ENCODE measurements around the gene BMPER.

Gene BMPER

DNA sequence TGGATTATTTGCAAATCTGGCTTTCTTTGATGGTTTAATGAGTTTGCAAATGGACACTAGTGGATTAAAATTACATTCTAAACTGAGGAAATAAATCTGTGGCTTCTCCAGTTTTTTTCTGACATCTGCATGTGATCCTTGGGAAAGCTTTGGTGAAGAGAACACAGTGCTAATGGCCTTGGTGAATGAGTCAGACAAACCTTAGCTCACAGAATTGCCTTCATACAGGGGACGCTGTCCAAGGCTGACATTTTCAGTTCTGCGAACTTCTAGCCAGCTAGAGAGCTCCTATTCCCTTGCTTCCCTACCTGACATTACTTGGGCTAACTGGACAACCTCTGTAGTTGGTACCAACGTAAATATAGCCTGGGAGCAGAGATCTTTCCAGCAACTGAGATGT lies 21.2 kb downstream of the BMPER start:
- DNase-seq, result no peak

DNA sequence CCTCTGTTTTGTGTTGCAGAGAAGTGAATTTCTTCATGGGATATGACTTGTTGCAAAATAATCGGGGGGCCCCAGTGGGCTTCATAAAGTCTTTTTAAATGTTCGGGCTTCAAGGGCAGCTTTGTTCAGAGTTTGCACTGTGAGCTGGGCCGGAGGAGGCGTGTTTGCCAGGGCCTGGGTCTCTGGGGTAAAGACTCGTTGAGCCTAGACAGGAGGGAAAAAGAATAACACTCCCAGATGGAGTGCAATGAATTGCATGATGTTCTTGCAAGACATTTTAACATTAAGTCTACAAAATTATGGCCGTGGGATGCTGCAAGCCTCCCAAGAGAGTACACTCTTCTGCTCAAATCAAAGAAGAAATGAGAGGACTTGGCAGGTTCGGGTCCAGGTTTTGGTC lies 23.6 kb downstream of the BMPER start:
- no peak for DNase-seq

DNA sequence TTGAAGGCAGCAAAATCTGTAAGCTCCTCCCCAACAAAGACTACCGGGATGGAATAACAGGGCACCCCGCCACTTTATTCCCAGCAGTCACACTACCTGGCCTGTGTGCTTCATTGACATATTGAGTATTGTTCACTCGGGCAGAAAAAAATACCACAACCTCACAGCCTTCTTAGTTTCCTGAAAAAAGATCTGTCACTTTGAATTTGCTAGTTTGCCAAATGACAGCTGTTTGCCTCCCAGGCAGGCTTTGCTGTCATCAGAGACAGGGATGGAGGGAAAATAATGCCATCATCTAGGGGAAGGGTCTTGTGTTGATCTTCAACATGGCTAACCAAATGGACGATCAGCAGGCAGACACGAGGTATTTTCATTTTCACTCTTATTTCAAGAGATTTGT lies 26.9 kb downstream of the BMPER start:
- no peak for DNase-seq

DNA sequence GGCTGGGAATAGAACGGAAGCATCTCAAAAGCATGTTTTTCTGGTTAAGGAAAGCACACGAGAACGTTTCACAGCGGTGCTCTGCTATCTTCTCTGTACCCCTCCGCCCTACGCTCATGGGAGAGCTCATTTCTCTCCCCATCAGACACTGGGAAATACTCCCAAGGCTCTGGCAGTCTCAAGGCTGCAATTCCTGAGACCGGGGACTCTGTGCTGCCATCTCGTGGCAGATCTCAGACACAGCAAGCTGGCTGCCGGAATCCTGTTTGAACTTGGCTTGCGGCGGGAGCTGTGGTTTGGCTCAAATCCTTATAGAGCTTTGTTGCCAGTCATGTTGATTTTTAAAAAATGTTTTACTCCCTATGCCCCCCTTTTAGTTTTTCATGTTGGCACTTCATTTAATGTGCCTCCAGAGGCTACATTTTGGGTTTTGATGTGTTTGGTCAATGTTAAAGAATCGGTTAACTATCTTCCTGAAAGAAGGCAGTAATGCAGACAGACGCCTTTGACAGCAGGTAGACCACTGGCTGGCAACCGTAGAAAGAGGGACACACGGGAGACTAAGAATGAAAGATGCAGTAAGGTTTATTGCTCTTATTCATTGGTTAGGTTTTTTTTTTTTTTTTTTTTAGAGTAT lies 27.6 kb downstream of the BMPER start:
- DNase-seq, result peak; percentile 61

DNA sequence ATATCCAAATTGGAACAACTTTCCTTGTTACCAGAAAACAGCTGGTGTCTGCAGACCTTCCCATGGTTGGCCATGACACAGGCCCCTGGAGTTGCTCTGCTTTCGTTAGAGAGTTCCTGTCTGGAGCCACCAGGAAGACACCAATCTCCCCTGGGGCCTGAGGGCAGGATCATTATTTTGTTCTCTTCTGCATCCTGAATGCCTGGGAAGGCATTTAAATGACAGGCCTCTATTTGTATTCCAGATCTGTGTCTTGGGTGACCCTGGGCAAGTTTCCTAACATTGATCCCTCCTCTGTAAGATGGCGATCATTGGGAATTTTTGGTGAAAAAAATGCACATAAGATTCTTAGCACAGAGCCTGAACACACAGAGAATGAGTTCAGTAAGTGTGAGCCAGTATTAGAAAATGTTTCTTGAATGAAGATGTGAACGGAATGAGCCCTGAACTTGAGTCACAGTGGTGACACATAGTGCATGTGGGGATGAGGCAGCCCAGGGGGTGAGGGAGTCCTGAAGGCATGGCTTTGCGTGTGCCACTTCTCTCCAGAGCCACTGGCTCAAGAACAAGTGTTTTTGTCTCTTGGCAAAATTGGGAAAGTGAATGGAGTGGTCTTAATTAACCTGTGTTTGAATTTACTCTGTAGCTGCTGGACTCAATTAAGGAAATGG lies 28.4 kb downstream of the BMPER start:
- no peak for DNase-seq

DNA sequence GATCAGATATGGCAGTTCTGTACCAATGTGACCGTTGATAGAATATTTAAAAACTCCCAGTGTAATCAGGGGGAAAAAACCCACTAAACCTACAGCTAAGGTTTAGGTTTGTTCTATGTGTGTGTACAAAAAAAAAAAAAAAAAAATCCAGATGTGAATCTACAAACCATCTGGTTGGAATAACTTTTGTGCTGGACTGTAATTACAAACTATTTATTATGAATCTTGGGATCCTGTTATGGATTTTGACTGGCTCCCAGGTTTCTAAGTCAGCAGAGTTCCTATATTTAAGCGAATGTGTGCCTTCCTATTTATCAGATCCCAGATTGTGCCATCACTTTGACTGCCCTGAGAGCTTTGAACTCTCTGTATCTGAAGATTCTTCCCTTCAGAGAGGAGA lies 29.1 kb downstream of the BMPER start:
- DNase-seq, result no peak

DNA sequence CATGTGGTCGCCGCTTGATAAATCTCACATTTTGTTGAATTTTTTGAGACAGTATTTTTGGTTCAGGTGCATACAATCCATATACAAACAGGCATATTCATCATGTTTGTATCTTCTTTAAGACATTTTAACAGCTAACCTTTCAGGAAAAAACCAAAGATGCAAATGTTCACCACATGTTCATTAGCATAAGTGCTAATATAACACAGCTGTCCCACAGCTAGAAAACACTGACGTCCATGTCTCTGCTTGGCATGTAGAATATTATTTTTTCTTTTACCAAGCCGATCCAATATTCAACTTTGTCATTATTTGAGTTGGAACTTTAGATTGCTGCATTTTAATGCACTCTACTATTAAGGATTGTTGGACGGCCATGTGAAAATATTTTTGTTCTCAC lies 31.2 kb downstream of the BMPER start:
- DNase-seq, result no peak

DNA sequence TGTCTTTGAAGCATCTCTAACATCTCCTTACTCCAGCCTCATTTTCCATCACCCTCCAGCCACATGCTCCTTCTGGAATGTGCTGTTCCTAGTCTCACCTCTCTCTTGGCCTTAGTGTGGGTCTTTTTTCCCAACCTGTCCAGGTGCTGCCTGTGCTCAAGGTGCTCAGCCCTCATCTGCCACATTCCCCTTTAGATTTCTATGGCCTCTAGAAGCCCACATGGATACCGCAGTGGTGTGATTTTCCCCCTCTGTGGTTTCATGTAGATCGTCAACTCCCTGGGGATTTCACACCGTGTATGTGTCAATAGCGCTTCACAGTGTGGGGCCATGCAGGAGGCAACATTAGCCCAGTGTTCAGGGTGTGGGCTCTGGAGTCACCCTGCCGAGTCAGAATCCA lies 32.5 kb downstream of the BMPER start:
- no peak for DNase-seq

DNA sequence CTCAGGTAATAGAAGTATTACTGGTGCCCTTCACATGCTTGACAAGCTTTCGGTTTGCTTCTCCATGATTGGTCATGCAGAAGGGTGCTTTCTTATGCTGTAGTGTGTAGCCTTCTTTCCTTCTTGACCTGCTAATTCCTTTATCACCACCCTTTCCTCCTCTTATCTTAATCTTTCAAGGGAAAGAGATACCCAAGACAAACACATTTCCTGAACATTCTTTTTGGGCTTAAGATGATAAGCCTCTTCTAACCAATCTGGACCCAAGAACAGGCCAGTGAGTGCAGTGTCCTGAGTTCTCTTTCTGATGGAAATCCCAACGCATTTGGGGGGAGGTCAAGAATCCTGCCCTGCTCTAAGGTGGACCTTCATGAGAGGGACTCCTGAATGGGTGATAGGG lies 33.8 kb downstream of the BMPER start:
- DNase-seq, result no peak

DNA sequence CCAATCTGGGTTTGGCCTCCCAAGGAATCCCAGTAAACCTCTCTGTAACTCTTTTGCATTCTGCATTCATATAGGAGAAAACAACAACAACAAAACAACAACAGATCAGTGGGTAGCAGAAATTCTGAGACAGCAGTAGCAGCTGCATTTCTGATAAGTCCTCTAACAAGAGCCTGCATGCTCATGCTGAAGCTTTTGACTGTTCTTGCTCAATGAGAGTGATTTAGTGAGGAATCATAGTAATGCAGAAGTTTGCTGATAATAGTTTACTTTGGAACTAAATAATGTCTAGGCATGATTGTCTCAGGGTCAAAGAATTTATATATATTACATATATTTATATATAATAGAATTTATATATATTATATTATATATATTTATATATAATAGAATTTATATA lies 35.2 kb downstream of the BMPER start:
- DNase-seq, result no peak

DNA sequence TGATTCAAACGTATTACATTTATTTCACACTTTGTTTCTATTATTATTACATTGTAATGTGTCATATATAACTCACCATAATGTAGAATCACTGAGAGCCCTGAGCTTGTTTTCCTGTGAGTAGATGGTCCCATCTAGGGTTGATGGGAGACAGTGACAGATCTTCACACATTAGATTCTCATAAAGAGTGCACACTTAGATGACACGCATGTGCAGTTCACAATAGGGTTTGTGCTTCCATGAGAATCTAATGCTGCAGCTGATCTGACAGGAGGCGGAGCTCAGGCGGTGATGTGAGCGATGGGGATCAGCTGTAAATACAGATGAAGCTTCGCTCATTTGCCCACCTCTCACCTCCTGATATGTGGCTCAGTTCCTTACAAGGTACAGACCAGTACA lies 36.1 kb downstream of the BMPER start:
- no peak for DNase-seq

DNA sequence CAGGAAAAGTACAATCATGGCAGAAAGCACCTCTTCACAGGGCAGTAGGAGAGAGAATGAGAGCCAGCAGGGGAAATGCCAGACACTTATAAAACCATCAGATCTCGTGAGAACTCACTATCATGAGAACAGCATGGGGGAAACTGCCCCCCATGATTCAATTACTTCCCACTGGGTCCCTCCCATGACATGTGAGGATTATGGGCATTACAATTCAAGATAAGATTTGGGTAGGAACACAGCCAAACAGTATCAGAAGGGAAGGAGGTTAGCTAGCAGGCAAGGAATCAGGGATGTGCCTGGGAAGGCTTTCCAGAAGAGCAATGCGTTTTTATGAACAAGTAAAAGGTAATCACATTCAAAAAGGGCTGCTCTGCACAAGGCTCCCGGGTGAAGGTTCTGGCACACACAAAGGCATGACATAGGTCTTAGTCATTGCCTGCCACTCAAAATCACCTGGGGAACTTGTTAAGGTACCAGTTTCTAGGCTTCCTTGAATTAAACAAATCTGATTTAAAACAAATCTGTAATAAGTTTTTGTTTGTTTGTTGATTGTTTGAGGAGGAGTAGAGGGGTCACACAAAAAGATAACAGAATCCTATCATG lies 40.9 kb downstream of the BMPER start:
- DNase-seq, result no peak

DNA sequence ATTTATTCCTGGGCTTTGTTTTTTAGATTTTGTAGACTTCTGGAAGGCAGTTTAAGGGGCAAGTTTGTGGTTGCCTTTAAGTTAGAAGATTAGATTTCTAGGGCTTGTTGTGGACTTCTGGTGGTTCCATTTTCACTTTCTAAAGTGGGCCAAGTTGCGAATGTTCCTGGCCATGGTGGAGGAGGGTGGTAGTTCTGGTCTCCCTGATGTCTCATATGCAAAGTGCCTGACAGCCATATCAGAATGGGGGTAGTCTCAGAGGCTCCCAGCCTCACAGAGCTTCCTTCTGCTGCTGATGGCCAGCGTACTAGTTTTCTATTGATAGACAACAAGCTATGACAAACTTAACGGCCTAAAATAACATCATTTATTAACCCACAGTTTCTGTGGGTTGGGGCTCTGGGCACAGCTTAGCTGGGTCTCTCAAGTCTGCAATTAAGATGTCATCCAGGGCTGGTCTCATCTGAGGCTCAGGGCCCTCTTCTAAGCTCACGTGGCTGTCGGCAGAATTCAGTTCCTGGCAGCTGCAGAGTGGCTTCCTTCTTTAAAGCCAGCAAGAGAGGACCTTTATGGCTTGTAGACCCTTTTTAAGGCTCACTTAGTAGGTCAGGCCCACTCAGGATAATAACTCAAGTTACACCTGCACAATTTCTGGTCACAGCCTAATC lies 44.8 kb downstream of the BMPER start:
- DNase-seq, result no peak

DNA sequence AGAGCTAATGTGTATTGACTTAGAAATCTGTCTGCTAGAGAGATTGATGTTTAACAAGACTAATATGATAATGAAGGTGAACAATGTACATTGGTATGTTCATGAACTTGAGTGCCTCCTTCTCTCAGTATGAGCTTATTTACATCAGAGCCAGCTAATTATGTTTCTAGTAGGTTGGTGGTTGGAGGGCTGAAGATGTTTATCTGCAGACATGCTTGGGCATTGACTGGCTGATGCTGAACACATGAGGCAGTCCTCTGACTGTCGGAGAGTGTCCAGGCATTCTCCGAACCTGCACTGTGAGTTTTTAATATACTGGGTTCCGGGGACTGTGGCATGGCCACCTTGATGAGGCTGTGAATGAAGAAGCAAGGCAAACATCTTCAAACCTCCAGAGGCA lies 47.5 kb downstream of the BMPER start:
- DNase-seq, result no peak

DNA sequence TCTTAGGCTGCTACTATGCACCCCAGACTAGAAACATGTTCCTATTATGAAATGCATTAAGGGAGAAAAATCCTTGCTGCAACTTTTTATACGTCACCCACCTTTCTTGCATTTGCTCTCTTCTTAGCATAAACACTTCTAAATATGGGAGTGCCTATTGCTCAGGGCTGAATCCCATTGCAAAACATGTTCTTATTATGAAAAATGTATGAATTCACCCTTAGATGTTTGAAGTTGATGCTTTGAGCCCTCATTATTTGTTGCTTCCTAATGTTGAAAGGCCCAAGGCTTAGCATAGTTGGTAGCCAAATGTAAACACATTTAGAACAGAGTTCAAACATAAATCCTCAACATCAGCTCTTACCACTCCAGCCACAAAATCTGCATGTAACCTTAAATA lies 52.8 kb downstream of the BMPER start:
- no peak for DNase-seq

DNA sequence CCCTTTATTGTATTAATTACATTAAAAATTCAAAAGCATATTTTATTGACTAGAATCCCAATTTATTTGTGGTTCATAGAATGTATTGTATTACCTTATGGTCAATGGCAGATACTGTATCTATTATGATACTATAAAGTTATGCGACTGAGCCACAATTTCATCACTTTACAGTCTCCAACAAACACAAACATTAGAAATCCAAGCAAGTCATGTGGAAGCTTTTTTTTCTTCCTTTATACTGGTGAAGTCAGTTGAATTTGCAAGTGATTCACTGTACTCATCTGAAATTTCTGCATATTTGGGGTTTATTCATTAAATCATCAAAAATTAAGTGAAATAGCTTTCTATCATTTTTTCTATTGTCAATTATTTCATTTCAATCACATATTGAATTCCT lies 54.3 kb downstream of the BMPER start:
- DNase-seq, result no peak

DNA sequence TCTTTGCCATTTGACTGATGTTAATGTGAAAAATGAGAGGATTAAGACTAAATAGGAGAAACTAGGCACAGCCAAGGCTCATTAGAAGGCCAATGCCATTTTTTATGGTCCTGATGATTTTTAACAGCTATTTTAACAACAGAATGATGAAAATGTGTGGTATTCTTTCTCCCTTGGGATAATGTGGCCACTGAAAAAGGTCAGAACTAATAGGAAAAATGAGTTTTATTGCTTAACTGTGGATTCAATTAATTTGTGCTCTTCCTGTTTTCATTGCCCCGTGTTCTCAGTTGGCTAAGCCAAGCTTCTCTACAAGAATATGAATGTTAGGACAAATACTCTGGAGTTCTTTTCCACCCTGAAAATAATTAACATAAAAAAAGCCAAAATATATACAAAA lies 56.6 kb downstream of the BMPER start:
- no peak for DNase-seq

DNA sequence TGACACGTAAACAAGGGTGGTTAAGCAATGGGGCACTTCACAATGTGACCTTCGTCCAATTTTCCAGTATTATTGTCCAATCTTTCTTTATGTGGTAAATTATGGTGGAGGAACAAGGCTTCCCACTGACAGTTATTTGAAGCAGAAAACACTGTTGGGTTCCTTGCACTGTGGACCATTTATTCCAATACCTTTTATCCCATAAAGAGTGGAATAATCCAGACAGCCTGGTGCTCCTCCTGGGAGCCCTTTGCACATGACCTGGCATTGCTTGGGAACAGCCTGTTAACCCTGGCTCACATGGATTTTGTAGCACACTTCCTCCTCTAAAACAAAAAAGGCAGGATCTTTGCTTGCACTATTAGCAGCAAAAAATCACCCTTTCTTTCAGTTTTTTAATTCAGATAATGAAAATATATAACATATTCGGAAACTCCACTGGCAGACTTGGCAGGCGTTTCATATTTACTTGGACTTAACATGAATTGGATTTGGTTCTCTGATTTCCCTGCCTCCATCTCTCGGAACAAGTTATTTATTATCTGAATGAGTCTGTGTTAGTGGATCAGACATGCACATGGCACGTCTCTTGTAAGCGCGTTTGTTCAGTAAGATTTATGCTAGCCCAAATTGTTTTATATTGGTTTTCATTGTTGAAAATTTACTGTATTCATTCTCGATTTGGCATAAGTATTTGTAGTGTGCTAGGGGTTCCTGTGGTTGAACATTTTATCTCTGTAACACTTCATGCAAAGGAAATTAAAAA lies 59.3 kb downstream of the BMPER start:
- DNase-seq, result no peak

DNA sequence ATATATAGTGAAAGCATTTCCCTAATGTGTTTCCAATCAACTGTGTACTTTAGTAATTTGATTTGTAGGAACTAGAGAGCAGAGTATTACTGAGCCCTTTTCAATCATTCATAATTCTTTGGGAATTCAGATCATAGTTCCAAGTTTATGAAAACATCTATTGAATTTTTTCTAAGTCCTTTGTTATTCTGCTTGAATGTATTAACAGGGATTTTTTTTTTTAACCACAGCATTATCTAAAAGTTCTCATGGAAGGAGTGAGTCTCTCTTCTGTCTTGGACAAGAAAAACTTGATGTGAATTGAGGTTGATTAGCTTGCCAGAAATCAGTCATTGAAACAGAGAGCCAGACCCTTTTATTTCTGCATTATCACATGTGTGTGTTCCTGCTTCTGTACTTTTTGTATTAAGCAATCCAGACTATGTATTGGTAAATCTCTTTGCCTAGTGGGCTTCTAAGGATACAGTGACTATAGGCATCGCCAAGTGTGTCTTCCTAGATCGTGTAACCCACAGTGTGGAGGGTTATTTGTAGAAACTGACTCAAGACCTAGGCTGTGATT lies 59.9 kb downstream of the BMPER start:
- no peak for DNase-seq

DNA sequence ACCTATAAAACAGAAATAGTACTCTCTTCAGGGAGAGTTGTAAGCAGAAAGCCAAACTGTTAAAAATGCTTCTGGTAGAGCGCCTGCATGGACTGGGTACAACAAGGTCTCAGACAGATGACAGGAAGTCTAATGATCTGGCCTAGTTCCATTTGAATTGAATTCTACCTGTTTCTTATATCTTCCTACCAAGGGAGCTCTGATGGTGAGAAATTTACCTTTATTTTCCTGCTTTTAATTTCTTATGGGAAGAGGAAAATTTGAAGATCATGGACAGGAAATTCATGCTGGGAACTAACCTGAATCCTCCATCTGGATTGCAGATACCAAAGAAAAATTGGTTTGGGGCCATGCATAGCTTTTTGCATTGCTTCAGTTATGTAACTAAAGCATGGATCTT lies 63.3 kb downstream of the BMPER start:
- DNase-seq, result no peak

DNA sequence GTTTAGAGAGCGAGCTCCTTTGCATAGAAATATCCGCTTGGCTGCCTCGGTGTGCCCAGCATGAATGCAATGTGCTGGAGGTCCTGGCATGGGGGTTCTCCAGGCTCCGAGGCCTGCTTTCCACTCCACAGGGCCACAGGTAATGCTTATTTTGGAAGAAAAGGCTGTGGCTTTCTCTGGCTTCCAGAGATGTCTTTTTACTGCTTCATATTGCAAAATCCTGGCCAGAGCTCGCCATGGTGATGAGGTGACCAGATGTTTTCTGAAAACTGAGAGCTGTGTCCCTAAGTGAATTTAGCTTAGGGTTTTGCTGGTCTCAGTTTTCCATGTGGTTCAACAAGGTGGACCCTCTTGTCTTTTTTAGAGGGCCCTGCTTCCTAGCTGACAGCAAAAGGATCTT lies 65.2 kb downstream of the BMPER start:
- no peak for DNase-seq

DNA sequence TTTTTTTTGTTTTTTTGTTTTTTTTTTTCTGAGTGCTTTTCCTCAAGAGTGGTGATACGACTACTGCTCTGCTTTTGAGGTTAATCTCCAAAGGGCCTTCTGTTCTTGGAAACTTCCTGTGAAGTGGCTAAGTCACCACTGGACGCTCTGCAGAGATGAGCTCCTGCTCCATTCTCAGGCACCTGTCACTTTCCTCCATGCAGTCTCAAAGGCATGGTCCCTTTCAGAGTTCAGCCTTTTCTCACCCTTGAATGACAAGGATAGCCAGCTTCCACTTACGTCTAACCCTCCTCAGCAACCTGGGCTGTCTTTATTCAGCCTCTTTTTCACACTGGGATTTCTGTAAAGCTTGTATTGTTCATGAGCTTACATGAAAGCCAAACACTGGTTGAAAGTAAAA lies 65.8 kb downstream of the BMPER start:
- DNase-seq, result no peak
